ENCODE measurements around the gene HOXB2. TPM values are rescaled to one million over a fixed set of nuclear protein-coding genes. Genes with fewer than 3 reads are reported as not detected.

HOXB2 gene
- total RNA-seq, 1 experiment from 2014 or later: 3.0 TPM

GRCh38 chr17:48574505-48575065 is 29.7 kb upstream of the HOXB2 start:
- no TSS peak for BruUV-seq (replicated peaks)
- no peak for TF ChIP-seq CTCF (IDR thresholded peaks at IDR 0.05; ENCODE audit: unreplicated experiment)
- Mint-ChIP-seq H3K27me3 (ENCODE audit: insufficient read depth, unreplicated experiment) (peaks cover 15% of the 10 kb centered on the region), H3K4me1 (ENCODE audit: insufficient read depth, unreplicated experiment) (peaks cover 8% of the 10 kb centered on the region), H3K9me3 (ENCODE audit: unreplicated experiment) (no peaks in the 10 kb centered on the region), H3K27ac (ENCODE audit: low read depth, unreplicated experiment) (no peak overlapping the region), H3K4me3 (ENCODE audit: unreplicated experiment) (no peak overlapping the region), H3K36me3 (ENCODE audit: insufficient read depth, unreplicated experiment) (no peaks in the 10 kb centered on the region)
- POLR2A ChIA-PET: interaction anchor here (0.7 kb wide), 2 partner anchors 48 to 346 kb away, joined by 3 read pairs; no protein-coding TSS in a partner anchor
- no peak for DNase-seq (ENCODE audit: unreplicated experiment)
- CTCF ChIA-PET: interaction anchor here (0.6 to 0.8 kb wide), 3 partner anchors 28 to 70 kb away, joined by 3 to 4 read pairs (median 3); no protein-coding TSS in a partner anchor
- intact Hi-C loops (cut with micrococcal nuclease): no loop called here

GRCh38 chr17:48571826-48572417 is 27.0 kb upstream of the HOXB2 start:
- no TSS peak for BruUV-seq (replicated peaks)
- Mint-ChIP-seq H3K36me3 (ENCODE audit: insufficient read depth, unreplicated experiment) (no peaks in the 10 kb centered on the region), H3K27me3 (ENCODE audit: insufficient read depth, unreplicated experiment) (no peaks in the 10 kb centered on the region), H3K4me3 (ENCODE audit: unreplicated experiment) (no peak overlapping the region), H3K4me1 (ENCODE audit: insufficient read depth, unreplicated experiment) (peaks cover 4% of the 10 kb centered on the region), H3K9me3 (ENCODE audit: unreplicated experiment) (no peaks in the 10 kb centered on the region), H3K27ac (ENCODE audit: low read depth, unreplicated experiment) (no peak overlapping the region)
- ChIA-PET POLR2A (no interaction called here), CTCF (no interaction called here)
- no peak for DNase-seq (ENCODE audit: unreplicated experiment)
- no peak for TF ChIP-seq CTCF (IDR thresholded peaks at IDR 0.05; ENCODE audit: unreplicated experiment)
- intact Hi-C loops (cut with micrococcal nuclease): no loop called here

GRCh38 chr17:48571024-48571818 is 26.3 kb upstream of the HOXB2 start:
- ChIA-PET CTCF (no interaction called here), POLR2A (no interaction called here)
- H3K27me3 Mint-ChIP-seq (ENCODE audit: insufficient read depth, unreplicated experiment): no peaks in the 10 kb centered on the region
- H3K9me3 Mint-ChIP-seq (ENCODE audit: unreplicated experiment): no peaks in the 10 kb centered on the region
- no peak overlapping the region for H3K4me3 Mint-ChIP-seq (ENCODE audit: unreplicated experiment)
- H3K27ac Mint-ChIP-seq (ENCODE audit: low read depth, unreplicated experiment): no peak overlapping the region
- H3K36me3 Mint-ChIP-seq (ENCODE audit: insufficient read depth, unreplicated experiment): no peaks in the 10 kb centered on the region
- TF ChIP-seq CTCF (IDR thresholded peaks at IDR 0.05; ENCODE audit: unreplicated experiment): no peak
- BruUV-seq (replicated peaks): no TSS peak
- DNase-seq (ENCODE audit: unreplicated experiment): no peak
- intact Hi-C loops (cut with micrococcal nuclease): no loop called here
- H3K4me1 Mint-ChIP-seq (ENCODE audit: insufficient read depth, unreplicated experiment): no peaks in the 10 kb centered on the region

GRCh38 chr17:48570325-48571023 is 25.6 kb upstream of the HOXB2 start:
- Mint-ChIP-seq H3K4me3 (ENCODE audit: unreplicated experiment) (no peak overlapping the region), H3K27me3 (ENCODE audit: insufficient read depth, unreplicated experiment) (no peaks in the 10 kb centered on the region), H3K36me3 (ENCODE audit: insufficient read depth, unreplicated experiment) (no peaks in the 10 kb centered on the region), H3K9me3 (ENCODE audit: unreplicated experiment) (no peaks in the 10 kb centered on the region), H3K27ac (ENCODE audit: low read depth, unreplicated experiment) (no peak overlapping the region), H3K4me1 (ENCODE audit: insufficient read depth, unreplicated experiment) (no peaks in the 10 kb centered on the region)
- CTCF ChIA-PET: interaction anchor here (0.5 to 0.7 kb wide), 2 partner anchors 241 to 552 kb away, joined by 3 to 4 read pairs; no protein-coding TSS in a partner anchor
- no TSS peak for BruUV-seq (replicated peaks)
- DNase-seq (ENCODE audit: unreplicated experiment): no peak
- intact Hi-C loops (cut with micrococcal nuclease): no loop called here
- no peak for TF ChIP-seq CTCF (IDR thresholded peaks at IDR 0.05; ENCODE audit: unreplicated experiment)
- POLR2A ChIA-PET: no interaction called here

Measured in MCF 10A (cell line).